ENCODE data around the gene BCL11A.

The BCL11A gene

DNA sequence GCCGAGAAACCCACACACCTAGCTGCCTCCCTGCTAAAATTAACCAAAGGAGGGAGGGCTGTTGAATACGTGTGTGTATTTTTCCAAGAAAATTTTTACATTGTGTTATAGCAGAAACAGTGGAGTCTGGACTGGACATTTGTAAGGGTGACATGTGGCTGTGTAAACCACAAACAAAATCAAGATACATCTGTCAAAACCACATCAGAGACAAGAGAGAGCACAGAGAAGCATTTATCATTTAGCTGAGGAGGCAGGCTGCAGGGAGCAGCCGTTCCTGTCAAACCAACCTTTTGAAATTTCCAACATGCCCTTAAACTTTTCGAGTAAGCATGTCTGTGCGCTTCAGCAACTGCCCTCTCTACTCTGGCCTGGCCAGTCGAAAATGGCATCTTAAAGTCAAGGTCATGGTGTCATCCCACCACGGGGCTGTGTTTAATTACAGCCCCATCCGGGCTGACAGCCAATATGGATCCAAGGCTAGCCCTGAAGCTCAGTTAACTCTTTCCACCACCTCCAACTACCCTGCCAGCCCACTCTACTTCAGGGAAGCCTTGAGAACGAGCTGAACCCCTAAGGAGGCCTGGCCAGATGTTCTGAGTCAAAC lies 8.4 kb downstream of the BCL11A start:
- no peak for DNase-seq (ENCODE audit: low read depth)

DNA sequence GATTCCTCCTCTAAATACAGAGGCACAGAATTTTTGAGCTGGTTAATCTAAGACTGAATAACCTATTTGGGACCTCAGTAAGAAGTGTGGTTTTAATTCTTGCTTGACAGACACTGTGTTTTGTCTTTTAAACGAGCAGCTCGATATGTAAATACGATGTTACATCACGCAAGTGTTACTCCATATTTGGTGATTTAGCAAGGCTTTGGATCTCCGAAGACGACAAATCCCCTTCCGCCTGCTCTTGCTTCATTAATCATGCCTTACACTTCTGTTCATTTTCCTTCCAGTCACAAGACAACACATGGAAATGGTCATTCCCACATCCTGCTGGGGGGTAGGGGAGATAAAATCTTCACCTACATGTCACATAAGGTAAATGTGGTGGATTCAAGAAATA lies 9.4 kb downstream of the BCL11A start:
- DNase-seq (ENCODE audit: low read depth) = no peak

DNA sequence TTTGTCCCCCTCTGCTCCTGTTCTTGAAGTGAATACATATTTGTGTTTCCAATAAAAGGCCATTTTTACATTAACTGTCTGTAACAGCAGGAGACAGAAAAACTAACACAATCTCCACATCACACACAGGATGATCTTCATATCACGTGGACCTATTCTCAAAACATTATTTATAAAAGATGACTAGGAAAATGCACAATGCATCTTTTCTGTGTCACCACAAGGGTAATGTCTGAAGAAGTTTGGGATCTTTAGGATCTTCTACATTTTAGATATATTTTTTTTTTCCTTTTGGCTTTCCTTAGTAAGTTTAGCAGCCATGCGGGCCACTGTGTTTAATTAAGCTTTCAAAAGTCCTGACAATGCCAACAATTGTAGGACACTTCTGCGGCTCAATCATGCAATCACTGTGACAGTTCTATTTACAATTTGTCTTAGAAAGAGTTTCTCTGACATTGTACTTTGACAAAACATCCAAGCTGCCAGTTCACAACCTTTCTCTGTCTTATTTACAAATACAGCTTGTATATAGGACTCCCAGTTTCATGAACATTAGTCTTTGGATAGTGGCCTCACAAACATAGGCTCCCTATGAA lies 12.3 kb downstream of the BCL11A start:
- DNase-seq (ENCODE audit: low read depth) = no peak

DNA sequence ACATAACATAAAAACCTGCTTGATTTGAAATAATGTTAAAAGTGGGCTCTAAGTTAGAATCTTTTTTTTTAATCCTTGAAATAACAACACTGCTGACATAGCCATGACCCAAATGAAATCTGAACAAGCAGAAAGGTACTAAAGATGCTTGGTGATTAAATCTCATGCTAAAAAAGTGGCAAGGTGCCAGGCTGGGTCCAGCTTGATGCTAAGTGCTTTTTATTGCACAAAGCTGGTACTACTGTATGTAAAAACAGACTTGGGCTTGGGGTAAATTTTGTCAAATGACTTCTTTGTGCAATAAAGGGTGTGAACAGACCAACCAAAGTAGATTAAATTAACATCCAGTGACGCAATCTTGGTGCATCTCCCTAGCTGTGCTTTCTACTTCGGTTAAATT lies 13.4 kb downstream of the BCL11A start:
- DNase-seq (ENCODE audit: low read depth) = no peak

DNA sequence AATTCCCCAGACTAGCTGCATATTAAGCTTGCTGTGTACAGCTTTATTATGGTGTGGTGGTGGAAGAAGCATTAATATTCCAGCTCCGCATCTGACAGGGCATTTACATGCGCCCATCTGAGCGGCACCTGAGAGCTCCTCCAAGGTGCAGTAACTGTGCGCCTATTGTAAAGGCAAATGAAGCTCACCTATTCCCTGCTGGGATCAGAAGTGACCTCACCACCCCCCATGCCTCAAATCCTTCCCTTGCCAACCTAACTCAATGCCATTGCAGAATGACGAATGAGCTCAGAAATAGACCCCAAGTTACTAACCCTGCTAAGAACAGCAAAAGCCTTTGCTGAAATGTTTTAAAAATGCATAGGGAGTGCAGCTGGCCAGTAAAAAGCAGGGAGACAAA lies 14.3 kb downstream of the BCL11A start:
- DNase-seq (ENCODE audit: low read depth) = no peak

DNA sequence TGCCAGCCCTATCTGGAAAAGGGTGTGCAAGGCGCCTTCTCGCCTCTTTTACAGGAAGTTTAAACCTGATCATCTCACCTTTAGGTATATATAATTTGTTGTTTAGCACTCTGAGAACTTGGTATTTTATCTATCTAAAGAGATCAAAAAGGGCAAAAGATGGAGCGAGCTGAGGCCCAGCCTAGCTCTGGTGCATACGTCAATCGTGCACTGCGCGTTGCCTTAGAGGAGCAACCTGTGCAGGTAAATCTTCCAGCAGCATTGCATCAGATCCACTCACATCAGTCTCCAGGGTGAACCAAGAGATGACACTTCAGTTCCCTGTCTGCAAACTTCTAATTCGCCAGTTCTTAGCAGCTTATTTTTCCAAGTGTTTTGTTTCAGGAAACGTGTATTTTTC lies 15.4 kb downstream of the BCL11A start:
- DNase-seq (ENCODE audit: low read depth) = no peak

DNA sequence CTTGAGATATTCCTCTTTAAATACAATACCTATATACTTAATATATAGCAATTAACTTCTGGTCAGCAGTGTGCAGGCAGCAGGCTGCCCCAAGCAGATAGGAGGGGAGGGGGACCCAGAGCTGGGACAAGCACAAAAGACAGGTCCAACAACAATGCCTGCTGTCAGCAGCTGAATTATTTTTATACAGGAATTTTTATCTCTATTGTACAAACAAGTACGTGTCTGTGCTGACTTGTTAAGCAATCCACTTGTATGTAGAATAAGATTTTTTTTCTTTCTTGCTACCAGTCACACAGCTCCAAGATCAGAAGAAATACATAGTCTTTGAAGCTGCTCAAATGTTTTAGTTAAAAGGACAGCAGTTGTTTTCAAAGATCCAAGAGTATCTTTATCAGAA lies 16.7 kb downstream of the BCL11A start:
- DNase-seq (ENCODE audit: low read depth) = no peak

DNA sequence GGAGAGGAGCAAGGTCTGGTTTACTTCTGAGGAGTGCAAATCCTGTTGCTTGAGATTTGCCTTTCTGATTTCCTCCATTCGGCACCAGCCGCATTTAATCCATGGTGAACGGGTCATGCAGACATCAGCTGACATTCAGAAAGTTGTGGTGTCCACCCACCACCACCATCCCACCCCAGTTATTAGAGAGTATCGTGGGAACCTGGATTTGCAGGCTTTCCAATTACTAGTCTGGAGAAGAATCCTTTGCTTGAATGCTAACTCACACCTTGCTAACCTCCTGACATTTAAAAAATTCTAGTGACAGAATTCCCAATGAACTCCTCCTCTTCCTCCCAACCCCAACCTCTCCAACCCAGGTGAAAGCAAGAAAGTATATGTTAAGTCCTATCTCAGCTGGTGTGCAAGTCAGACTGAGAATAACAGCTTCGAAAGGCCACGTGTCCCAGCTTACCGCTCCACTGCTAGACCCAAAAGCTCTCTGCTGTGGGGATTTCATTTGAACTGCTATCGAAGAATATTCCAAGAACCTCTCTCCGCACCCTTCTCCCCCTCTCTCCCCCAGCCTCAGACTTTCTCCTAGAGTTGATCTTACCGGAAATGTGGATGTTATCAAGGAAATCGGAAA lies 17.7 kb downstream of the BCL11A start:
- no peak for DNase-seq (ENCODE audit: low read depth)

DNA sequence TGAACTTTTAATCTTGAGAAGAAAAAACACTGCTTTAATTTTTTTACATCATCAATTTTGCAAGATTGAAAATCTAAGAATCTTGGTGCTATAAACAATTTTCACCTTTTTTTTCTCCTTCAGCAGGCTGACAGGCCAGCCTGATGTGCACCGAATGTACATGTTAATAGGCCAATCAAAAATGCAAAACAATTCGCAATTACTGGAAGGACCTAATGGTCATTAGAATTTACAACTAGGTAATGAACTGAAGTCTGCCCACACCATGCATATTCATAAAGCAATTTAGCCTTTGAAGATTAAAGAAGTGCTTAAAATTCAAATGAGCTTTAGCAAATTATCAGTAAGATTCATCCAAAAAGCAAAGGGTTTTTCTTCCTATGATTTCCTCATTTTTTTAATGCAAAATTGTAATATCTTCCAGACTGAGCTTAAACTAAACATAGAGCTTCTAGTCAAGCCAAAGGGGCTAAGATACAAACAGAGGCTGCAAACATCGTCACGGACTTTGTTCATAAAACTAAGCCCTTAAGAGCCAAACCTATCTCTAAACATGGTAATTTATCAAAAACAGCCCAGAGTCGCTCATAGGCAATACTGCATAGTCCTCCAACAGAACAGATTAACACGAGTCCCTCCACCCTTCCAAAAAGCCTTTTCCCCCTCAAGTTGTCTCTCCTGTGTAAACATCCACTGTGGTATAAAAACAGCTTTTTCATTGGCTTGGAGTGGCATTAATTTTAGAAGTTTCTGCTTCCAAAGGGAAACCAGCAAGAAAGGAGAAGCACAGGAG lies 18.4 kb downstream of the BCL11A start:
- DNase-seq (ENCODE audit: low read depth) = no peak

DNA sequence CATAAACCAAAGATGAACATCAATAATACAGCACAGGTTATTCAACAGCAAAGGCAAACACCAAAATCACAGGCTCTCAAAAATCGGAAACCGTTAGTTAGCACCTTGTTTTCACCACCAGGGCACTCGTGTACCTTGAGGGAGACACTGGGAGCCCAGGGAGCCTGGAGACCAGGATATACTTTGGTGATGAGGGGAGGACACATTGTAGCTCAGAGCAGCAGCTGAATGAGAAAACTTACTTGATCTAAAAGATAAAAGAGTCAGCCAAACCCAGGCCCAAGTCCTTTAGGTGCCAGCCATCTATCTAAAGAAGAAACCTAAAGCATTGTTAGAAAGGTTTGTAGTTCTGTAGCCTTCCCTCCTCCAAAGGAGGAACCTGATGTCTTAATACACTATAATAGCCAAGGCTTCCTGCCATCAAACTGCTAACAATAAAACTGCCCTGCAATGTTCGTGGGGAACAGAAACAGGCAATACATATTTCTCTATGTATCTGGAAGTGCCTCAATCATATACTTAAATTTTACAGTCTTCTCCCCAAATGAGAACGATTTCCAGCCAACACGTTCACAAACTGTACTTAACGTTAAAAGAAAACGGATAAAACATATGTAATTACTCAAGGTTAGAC lies 19.3 kb downstream of the BCL11A start:
- DNase-seq (ENCODE audit: low read depth) = no peak

DNA sequence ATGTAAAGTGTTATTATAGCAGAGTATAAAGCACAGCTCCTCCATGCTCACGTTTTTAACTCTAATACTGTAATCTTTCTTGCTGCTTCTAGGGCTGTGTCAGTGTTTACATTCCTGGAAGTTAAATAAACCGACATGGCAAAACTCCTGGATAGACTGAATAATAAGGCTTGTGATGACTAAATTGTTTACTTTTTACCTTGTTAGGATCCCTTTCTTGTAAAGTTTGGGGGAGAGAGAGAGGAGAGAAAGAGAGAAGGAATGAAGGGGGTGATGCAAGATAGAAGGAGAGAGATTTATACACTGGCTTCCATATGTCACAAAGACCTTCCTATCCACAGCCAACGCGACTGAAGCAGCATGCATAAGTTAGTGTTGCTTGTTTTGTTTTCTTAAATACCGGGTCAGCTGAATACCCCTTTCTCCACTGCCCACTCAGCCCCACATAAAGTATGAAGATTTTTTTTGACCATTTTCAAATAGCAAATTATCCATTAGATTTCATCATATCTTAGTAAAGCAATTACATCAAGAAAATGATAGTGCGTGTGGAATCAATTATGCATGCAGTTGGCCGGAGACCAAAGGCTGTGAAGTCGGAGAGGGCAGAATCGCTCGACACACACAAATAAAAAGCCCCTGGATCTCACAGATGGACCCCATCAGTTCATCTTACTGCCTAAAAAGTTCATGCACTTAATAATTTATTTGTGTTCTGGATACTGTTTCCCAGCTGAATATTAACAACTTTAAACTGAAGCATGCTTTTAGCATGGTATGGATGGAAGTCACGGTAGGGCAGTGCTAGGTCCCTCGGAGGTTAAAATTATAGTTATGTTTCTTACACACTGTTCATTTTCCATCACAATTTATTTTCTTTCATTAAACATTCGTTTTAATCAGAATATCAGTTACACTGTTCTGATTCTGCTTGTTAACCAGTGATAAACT lies 20.1 kb downstream of the BCL11A start:
- DNase-seq (ENCODE audit: low read depth) = no peak

DNA sequence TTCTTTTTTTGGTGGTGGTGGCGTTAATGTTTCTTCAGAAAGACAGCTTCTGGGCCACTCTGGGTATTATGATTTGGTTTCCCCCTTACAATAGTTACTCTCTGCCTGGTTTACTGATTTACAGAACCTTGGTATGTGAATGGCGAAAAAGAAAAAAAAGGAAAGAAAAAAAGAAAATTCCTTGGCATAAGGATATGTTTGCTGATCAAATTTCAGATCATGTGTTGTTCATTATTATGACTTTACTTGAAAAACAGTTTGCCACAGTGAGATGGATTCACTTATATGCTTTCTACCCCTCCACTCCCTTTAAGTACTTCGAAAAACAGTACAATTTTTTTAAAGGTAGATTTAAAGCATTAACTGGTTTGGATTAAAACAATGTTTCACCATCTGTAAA lies 21.0 kb downstream of the BCL11A start:
- no peak for DNase-seq (ENCODE audit: low read depth)

DNA sequence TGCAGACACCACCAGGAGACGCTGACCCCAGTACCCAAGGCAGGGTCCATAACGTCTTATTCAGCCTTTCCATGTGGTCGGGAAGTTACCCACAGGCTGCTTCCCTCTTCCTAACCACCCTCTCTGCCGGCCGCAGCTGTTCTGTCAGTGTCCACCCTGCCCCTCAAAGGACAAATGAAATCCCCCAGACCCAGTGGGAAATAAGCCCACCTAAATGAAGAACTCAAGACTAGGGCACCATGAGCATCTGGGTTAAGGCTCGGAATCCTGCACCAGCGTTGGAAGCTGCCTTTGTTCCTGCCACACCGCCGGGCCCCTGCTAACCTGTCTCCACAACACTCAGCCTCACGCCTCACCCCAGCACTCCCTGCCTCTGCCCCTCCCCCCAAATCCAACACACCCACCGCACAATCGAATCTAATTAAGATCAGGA lies 21.7 kb downstream of the BCL11A start:
- no peak for DNase-seq (ENCODE audit: low read depth)

DNA sequence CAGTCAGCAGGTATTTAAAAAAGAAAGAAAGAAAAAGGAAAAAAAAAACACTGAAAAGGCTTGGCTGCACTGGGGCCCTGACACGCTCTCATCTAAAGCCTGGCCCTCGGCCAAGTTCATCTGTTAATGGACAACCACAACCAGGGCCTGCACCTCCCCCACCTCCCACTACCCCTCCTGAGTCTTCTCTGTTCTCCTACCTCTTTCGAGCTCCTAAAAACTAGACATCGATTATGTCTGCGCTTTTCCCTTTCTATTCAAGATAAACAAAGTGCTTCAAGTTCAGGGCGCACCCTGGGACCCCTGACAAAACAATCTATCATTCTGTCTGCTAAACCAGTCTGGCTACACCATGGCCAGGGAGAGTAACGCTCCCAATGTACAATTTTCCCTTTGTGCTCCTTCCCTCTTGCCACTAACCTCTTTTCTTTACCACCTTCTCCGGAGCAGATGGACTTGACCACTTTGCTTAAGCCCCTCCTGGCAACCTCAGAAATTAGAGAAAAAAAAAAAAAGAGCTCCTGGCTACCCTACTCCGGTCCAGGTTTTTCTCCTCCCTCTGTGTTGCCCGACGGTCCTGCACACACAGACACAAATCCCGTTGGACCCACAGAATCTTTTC lies 22.7 kb downstream of the BCL11A start:
- DNase-seq (ENCODE audit: low read depth) = no peak

DNA sequence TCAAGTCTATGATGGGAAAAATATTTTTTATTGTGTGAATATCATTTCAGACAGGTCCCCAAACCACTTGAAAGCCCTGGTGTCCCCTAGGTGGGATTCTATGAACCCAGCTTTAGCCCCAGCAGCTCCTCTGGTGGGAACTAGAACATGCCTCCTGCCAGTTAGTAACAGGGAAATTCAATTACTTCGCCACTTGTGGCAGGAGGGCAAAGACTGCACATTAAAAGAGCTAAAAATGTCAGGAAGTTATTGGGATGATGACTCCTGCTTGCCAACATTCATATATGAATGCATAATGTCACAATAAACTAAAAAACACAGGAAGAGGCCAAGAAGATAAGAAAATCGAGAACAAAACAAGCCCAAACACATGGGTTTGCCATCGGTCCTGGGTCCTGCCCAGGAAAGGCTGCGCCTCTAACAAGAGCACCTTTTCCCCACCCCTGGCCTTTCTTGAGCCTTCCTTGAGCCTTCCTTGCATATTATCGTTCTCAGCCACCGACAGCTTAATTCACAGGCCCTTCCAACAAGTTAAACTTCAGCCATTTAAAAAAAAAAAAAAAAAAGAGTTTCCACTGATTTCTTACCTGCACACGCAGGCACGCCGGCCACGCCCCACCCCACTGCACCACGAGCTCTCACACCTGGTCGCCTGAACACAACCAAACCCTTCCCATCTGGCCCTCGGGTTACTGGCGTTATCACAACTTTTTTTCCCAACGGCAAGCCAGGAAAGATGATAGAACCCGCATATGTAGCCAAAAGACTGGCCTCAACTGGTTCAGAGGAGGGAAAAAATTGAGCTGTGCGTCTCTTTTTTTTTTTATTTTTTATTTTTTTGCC lies 23.4 kb downstream of the BCL11A start:
- no peak for DNase-seq (ENCODE audit: low read depth)

DNA sequence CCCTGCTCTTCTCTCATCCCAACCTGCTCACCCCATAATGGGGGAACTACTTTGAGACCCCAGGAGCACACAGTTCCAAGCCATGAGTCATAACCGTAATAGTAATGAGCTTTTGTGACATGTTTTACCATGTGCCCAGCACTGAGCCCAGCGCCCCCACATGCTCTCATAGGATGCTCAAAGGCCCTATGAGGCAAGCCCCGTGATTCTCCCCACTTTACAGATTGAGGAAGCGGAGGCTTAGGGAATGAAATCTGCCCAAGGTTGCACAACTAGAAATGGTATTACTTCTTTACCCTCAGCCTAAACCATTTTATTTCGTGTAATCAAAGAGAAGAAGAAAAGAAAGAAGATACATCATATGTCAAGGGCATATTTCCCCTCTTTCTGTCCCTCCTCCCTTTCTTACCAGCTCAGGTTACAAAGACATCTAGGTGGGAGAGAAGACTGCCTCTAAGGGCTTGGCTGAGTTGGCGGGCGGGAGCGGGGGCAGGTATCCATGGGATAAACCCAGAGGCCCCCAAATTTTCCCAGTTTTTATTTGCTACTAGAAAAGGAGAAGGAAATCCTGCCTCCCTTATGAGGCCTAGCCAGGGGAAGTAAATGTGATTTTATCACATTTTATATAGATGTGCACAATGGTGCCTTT lies 24.2 kb downstream of the BCL11A start:
- DNase-seq (ENCODE audit: low read depth) = no peak

DNA sequence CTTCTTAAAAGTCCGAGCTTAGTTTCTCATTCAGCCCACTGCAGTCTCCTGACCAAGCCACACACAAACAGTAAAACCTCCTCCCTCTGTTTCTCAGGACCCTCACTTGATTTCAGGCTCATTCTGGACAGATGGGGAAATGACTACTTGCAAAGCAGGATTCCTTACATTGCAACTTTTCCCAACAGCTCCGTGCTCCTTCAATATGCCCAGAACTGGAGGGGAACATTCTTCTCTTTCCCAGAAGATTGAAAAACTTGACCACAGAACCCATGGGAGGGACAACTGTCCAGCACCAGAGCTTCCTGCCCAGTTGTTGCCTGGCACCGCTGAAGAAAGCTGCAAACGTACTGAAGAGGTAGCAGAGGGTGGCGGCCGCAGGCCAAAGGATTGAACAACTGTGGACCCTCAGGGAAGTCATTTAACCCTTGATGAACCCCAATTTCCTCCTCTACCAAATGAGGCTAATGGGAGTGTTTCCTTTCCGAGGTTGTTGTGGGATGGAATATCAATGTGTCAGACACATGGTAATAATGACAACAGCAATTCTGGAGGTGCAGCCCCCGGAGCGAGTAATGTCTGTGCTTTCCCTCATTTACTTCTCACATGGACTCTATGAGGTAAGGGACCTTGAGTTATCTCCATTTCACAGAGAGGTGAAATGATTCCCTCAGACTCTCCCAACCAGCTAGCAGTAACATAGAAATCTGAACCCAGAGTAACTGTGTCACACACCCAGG lies 25.0 kb downstream of the BCL11A start:
- DNase-seq (ENCODE audit: low read depth) = no peak

DNA sequence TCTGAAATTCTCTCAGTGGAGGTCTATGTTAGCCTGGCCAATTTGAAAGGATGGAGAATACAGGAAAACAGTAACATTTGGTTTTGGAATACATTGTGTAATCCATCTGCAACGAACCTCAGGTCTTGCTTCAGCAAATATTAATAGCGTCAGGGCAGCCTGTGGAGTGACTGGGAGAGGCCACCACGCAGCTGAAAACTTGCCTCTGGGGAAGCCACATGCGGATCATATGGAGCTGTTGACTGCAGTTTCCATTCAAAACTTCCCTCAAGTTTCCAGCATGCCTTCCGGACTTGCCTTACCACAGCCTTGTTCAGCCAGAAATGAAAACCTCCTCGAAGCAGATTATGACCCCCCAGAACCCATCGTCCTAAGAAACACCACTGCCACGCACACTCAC lies 25.7 kb downstream of the BCL11A start:
- no peak for DNase-seq (ENCODE audit: low read depth)

DNA sequence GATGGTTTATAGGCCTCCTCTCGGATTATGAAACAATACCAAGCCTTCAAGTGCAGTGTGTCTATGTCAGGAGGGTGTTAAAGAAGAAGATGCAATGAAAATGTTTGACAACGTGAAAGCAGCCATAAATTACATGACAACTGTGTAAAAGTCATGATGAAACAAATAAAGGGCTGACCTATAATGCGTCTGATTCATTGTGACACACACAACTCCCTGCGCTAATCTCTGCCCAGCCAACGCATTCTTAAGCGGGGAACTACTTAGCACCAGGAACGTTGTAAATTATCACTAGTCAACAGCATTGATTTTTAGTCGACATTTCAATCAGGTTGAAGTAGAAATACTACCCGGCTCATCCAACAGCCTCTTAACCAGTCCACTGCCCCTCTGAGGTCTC lies 26.8 kb downstream of the BCL11A start:
- DNase-seq (ENCODE audit: low read depth) = no peak
